Lung microvascular endothelial cell (primary cell): ENCODE data around the gene TECTA. TPM values are rescaled to one million over a fixed set of nuclear protein-coding genes. Genes with fewer than 3 reads are reported as not detected.
"Not testable (repeated sequence)": the region's sequence is repeated elsewhere in the genome, so short reads cannot be mapped to it uniquely, and the experiment has no call there.

Experiments
- DNase-seq, 2 donors: peaks; one replicate each; pipeline versions ENCODE4 v3.0.0 to v3.0.0-alpha.2; 2010; ENCODE audit warnings: low read depth in 2 of 2
- total RNA-seq: library from RNA; depleted of rRNA; stranded (reverse); fragments of >200 nt; gene quantifications from 2 replicates; pipeline ENCODE4 v1.2.1, GENCODE V29; 2014

TECTA gene
- total RNA-seq, 1 donor from 2014 or later: 0.20 TPM

DNA sequence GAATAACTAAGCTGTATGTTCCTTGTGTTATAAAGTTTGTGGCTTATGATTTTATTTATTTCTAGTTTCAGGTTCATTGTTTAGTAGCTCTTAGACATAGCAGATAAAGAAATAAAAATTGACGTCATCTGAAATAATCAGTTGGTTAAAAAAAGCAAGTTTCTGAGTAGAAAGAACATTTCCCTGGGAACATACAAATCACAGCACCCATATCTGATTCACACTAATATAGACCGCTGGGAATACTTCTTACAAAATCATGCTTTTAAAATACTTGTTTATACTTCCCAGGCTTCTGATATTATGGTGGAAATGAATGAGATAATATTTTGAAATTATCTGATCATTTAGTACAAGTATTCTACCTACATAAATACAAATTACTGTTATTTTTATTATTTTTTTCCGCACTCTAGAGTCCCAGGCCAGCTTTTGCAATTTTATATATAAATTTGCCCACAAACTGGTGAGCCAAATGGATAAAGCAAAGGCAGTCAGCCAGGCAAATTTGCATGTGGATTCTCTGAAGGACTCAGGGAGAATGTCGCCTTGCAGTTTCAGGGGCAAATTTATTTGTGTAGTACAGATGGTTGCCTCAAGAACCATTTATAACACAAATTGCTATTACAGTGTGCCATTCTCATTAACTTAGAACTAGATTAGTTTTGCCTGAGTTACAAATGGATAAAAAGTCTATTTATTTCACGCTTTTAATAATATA, 128.6 kb downstream of the TECTA start:
- DNase-seq: no peak

- no peak for DNase-seq
Observed at GRCh38 chr11:121231576-121232278, 130.7 kb downstream of the TECTA start.

- DNase-seq: no peak
Observed at GRCh38 chr11:121235057-121235456, 134.0 kb downstream of the TECTA start.

GRCh38 chr11:121236115-121237001, 135.3 kb downstream of the TECTA start:
- DNase-seq: peak in 1 of 2 donors; percentile 80

DNA sequence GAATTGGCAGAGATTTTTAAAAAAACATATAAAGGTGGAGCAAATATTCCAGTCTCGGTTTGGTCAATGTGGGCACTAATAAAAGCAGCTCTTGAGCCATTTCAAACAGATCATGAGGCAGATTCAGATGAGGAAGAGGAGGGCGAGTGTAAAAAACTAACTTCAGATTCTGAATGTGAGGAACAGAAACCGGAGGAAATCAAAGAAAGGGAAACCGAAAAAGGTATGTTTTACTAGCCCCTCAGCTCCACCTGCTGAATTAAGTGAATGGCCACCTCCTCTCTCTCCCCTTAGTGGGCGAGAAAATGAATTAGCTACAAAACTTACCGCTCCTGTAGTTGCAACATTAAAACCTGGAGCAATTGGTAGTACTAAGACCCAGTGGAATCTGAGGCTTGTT, 136.2 kb downstream of the TECTA start:
- DNase-seq: not testable (repeated sequence)

GRCh38 chr11:121237686-121238658, 136.9 kb downstream of the TECTA start:
- peak in 1 of 2 donors; percentile 91 for DNase-seq

- no peak for DNase-seq
Observed at GRCh38 chr11:121238956-121239355, 137.9 kb downstream of the TECTA start.

- DNase-seq: not testable (repeated sequence)
Observed at GRCh38 chr11:121240001-121240400, 139.0 kb downstream of the TECTA start.

GRCh38 chr11:121240650-121241303, 139.7 kb downstream of the TECTA start:
- DNase-seq: no peak

Other genes starting within 250 kb of the TECTA start
- 16.3 and 29.4 TPM in 2 replicates for gene TBCEL, start 77.1 kb upstream of the TECTA start, total RNA-seq
- gene SC5D, start 191.5 kb downstream of the TECTA start, total RNA-seq: 31.7 and 34.2 TPM in 2 replicates